Neuronal stem cell (in vitro differentiated cells): Measurements from ENCODE around the gene ALOX15B.

Experiments used
- DNase-seq: peaks from one replicate; pipeline ENCODE4 v3.0.0-alpha.2; 2013; ENCODE audit warnings: low spot score
- H2AFZ ChIP-seq: one replicate; pipeline ENCODE4 v1.6.1; 2013; ENCODE audit warnings: mild to moderate bottlenecking, low read length, inconsistent platforms
- H2AK5ac ChIP-seq: 2 replicates; pipeline ENCODE4 v1.6.1; 2013; ENCODE audit warnings: low read depth, mild to moderate bottlenecking, inconsistent platforms, low read length, moderate library complexity, mixed read lengths
- H2BK120ac ChIP-seq: 2 replicates; pipeline ENCODE4 v1.6.1; 2013; ENCODE audit warnings: low read depth, mild to moderate bottlenecking, inconsistent platforms, low read length, moderate library complexity, mixed read lengths
- H2BK12ac ChIP-seq: one replicate; pipeline ENCODE4 v1.6.1; 2013; ENCODE audit warnings: low read length, inconsistent platforms
- H2BK15ac ChIP-seq: 2 replicates; pipeline ENCODE4 v1.6.1; 2013; ENCODE audit warnings: mild to moderate bottlenecking, low read length, inconsistent platforms, mixed read lengths
- H2BK5ac ChIP-seq: one replicate; pipeline ENCODE4 v1.6.1; 2013; ENCODE audit warnings: inconsistent platforms, mild to moderate bottlenecking, low read length, moderate library complexity
- H3K14ac ChIP-seq: one replicate; pipeline ENCODE4 v1.6.1; 2013; ENCODE audit warnings: low read length, inconsistent platforms
- H3K18ac ChIP-seq: 2 replicates; pipeline ENCODE4 v1.6.1; 2013; ENCODE audit warnings: low read length, inconsistent platforms
- H3K23ac ChIP-seq: 2 replicates; pipeline ENCODE4 v1.6.1; 2013; ENCODE audit warnings: low read depth, mild to moderate bottlenecking, mixed read lengths, low read length, inconsistent platforms; ENCODE audit not compliant: poor library complexity
- H3K27ac ChIP-seq: replicated peaks from 3 replicates; pipeline ENCODE4 v1.5.1; 2013; ENCODE audit warnings: low read length, inconsistent platforms
- H3K27me3 ChIP-seq, 3 experiments: 2 replicates each; pipeline ENCODE4 v1.6.1; 2013; ENCODE audit warnings: low read length in 3 of 3, mild to moderate bottlenecking in 2 of 3, inconsistent platforms in 1 of 3, low read depth in 1 of 3, mixed read lengths in 1 of 3, moderate library complexity in 1 of 3; ENCODE audit not compliant: control insufficient read depth in 3 of 3, insufficient read depth in 3 of 3
- H3K36me3 ChIP-seq, 2 donors: replicated peaks in 1 of 2; 2 replicates each; pipeline ENCODE4 v1.6.1; 2013; ENCODE audit warnings: low read length in 2 of 2; ENCODE audit not compliant: control insufficient read depth in 2 of 2, insufficient read depth in 2 of 2
- H3K4ac ChIP-seq: 2 replicates; pipeline ENCODE4 v1.6.1; 2013; ENCODE audit warnings: inconsistent platforms, mild to moderate bottlenecking, low read length, moderate library complexity
- H3K4me1 ChIP-seq, 2 donors: 1 replicate in 1 of 2; 2 replicates in 1 of 2; pipeline ENCODE4 v1.6.1; 2013; ENCODE audit warnings: low read length in 2 of 2, low read depth in 1 of 2; ENCODE audit not compliant: control insufficient read depth in 2 of 2, insufficient read depth in 1 of 2
- H3K4me2 ChIP-seq: one replicate; pipeline ENCODE4 v1.6.1; 2013; ENCODE audit warnings: mild to moderate bottlenecking, low read length, inconsistent platforms; ENCODE audit not compliant: insufficient read depth, poor library complexity, severe bottlenecking
- H3K4me3 ChIP-seq, 2 donors: 2 replicates each; pipeline ENCODE4 v1.5.1; 2013; ENCODE audit warnings: low read length in 2 of 2, mild to moderate bottlenecking in 2 of 2, inconsistent platforms in 1 of 2, moderate library complexity in 1 of 2
- H3K79me1 ChIP-seq: one replicate; pipeline ENCODE4 v1.6.1; 2013; ENCODE audit warnings: low read depth, mild to moderate bottlenecking, inconsistent platforms, low read length, moderate library complexity
- H3K9ac ChIP-seq: one replicate; pipeline ENCODE4 v1.6.1; 2013; ENCODE audit warnings: mild to moderate bottlenecking, low read depth, low read length, inconsistent platforms; ENCODE audit not compliant: poor library complexity
- H3K9me3 ChIP-seq, 2 donors: replicated peaks in 1 of 2; 2 replicates each; pipeline versions ENCODE3 to v1.6.1; 2013; ENCODE audit warnings: low read length in 2 of 2, mild to moderate bottlenecking in 2 of 2, inconsistent platforms in 1 of 2, low read depth in 1 of 2, mixed read lengths in 1 of 2, moderate library complexity in 1 of 2; ENCODE audit not compliant: control insufficient read depth in 2 of 2, insufficient read depth in 1 of 2
- H4K8ac ChIP-seq: one replicate; pipeline ENCODE4 v1.6.1; 2013; ENCODE audit warnings: low read depth, mild to moderate bottlenecking, inconsistent platforms, low read length, moderate library complexity
- H4K91ac ChIP-seq: one replicate; pipeline ENCODE4 v1.6.1; 2013; ENCODE audit warnings: low read length, low read depth, mild to moderate bottlenecking, inconsistent platforms; ENCODE audit not compliant: poor library complexity
- WGBS, 2 donors: extraction: QIAGEN DNeasy Blood & Tissue Kit; methylation state at CpG; one replicate each; pipeline ENCODE4 v1.1.7; 2013; ENCODE audit warnings: missing lambda C conversion rate in 2 of 2, mixed read lengths in 1 of 2; ENCODE audit not compliant: insufficient read length in 2 of 2, insufficient replicate concordance in 1 of 2; ENCODE audit errors: extremely low coverage in 2 of 2; 5-methylcytosine and 5-hydroxymethylcytosine counted together

ALOX15B gene

DNA sequence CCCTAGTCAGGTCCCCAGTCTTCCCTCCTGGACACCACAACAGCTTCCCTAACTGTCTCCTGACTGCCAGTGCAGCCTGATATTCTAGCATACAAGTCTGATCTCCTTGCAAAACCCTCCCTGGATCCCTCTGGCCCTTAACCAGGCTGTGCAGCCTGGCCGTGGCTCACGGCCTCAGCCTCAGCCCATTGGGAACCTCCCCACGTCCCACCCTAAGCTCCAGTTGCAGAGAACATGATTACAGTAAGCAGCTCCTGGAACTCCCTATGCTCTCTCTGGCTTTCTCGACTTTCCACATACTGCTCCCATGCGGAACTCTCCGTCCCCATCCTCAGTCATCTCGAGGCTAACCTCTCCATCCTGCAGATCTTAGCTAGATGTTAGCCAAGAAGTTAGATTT lies 35.7 kb downstream of the ALOX15B start:
- WGBS, 2 donors: no CpG with 5 or more reads among the region's 7 CpGs
- H3K4ac ChIP-seq: no peak overlapping the region
- peak overlapping the region; percentile 53 for H3K18ac ChIP-seq

DNA sequence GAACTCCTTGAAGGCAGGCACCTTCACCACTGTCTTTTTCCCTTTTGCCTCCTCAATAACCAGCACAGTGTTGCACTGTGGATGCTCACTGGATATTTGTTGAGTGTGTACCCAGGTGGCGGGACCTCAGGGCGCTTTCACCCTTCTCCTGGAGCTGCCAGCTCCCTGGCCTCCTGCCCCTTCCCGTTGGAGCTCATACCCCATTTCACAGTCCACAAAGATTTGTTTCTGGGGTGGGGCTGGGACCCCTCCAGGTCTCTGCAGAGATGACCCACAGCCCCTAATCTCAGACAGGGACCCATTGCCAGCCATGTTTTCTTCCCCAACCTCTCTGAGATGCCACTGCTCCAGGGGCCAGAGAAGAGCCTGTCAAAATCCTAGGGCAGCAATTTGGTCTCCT lies 36.2 kb downstream of the ALOX15B start:
- Histone ChIP-seq H3K4ac (no peak overlapping the region), H3K23ac (no peak overlapping the region), H2AFZ (no peak overlapping the region), H4K8ac (no peak overlapping the region), H3K27ac (no peak overlapping the region), H3K18ac (no peak overlapping the region), H3K4me1 (peaks cover 4 to 10% of the 10 kb centered on the region in 2 donors), H3K27me3 (peaks cover 24 to 92% (median 79%) of the 10 kb centered on the region in 3 experiments), H2BK5ac (no peak overlapping the region), H2AK5ac (no peak overlapping the region), H3K14ac (peak overlapping the region; percentile 47), H3K9ac (no peak overlapping the region), H2BK120ac (no peak overlapping the region), H3K9me3 (peaks cover 0 to 2% of the 10 kb centered on the region in 2 donors), H2BK15ac (no peak overlapping the region), H3K4me3 (no peak overlapping the region), H3K4me2 (no peak overlapping the region), H2BK12ac (no peak overlapping the region), H3K36me3 (no peaks in the 10 kb centered on the region), H4K91ac (no peak overlapping the region), H3K79me1 (no peaks in the 10 kb centered on the region)
- DNase-seq: no peak
- no CpG with 5 or more reads among the region's 3 CpGs for WGBS, 2 donors

More for the DNA sequence above, 35.7 kb downstream of the ALOX15B start:
- Histone ChIP-seq H3K9me3 (peaks cover 0 to 2% of the 10 kb centered on the region in 2 donors), H2BK12ac (no peak overlapping the region), H3K4me3 (no peak overlapping the region), H2AFZ (no peak overlapping the region), H3K27me3 (peaks cover 24 to 90% (median 75%) of the 10 kb centered on the region in 3 experiments), H2BK120ac (no peak overlapping the region), H3K4me2 (no peak overlapping the region), H2BK15ac (no peak overlapping the region), H2AK5ac (no peak overlapping the region), H3K9ac (no peak overlapping the region), H3K27ac (no peak overlapping the region), H4K91ac (no peak overlapping the region), H3K14ac (no peak overlapping the region), H3K23ac (peak overlapping the region; percentile 11), H2BK5ac (no peak overlapping the region), H3K36me3 (no peaks in the 10 kb centered on the region), H3K79me1 (no peaks in the 10 kb centered on the region), H3K4me1 (peaks cover 4 to 10% of the 10 kb centered on the region in 2 donors), H4K8ac (no peak overlapping the region)
- no peak for DNase-seq

DNA sequence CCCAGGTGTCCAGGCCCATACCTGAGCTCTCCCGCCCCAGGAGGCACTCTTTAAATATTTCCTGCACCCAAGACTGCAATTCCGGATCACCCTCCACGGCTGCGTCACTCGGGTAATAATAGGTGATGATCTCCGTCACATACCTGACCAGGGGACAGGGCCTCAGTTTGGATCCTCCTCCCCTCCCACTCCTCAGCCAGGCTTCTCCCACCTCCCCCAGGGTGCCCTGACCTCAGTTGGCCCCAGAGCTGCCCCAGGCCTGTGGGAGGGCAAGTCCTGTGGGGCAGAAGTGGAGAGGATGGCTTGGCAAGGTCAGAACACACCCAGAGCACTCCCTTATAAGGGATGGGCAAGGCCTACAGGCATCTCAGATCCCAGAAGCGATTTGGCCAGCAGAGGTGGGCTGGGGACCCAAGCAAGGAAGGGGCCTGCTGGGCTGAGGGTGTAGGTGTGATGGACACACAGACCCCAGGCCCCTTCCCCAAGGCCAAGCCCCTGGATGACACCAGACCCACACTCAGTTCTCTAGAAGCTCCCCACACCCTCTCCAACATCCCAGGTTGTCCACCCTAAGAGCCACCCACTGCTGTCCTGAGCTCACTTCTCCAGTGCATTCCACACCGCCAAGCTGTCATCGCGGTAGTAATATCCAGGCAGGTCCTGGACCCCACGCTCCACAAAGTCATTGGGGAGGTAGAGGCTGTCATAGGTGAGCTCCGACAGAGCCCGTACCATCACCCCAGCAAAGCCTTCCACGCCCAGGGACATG lies 36.9 kb downstream of the ALOX15B start:
- no peak overlapping the region for H2BK12ac ChIP-seq
- no peak for DNase-seq
- no CpG with 5 or more reads among the region's 14 CpGs for WGBS, 2 donors

DNA sequence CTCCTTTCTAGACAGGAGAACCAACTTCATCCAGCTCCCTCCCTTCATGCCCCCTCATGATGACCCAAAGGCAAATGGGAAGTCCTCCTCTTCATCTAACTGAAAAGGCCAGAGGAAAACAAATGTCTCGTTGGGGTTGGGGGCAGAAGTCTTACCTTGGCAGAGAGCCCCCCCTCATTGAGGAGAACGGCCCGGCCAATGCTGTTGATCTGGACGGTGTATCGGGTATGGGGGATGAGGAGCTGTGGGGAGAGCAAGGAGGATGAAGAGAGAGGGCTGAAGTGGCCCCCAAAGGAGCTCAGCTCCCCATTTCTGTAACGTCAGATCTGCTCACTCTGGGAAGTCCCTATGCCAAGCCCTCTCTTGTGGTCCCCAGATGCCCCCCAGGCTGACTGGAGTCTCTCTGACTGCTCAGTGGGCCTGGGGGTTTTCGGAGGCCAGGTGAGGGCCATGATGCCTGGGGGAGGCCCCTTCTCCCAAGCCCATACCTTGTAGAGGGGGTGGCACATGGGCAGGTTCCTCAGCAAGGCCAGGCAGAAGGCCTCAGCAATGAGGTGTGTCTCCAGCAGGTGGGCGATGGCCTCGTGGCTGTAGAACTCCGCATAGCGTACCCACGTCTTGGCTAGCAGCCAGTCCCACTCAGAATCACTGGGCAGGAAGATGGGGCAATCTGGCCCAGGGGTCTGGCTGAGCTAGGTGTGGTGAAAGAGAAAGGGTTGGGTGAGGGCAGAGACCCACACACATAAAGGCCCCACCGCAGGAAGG lies 37.8 kb downstream of the ALOX15B start:
- no peak overlapping the region for H4K91ac ChIP-seq
- H3K36me3 ChIP-seq: no peaks in the 10 kb centered on the region

More for the DNA sequence above, 36.9 kb downstream of the ALOX15B start:
- H3K27me3 ChIP-seq: peaks cover 24 to 93% (median 81%) of the 10 kb centered on the region in 3 experiments
- H3K4me2 ChIP-seq: no peak overlapping the region
- H2BK120ac ChIP-seq: no peak overlapping the region
- no peak overlapping the region for H2BK5ac ChIP-seq
- H4K91ac ChIP-seq: no peak overlapping the region
- no peaks in the 10 kb centered on the region for H3K79me1 ChIP-seq
- no peak overlapping the region for H3K4ac ChIP-seq
- no peak overlapping the region for H3K23ac ChIP-seq
- H3K36me3 ChIP-seq: no peaks in the 10 kb centered on the region
- no peak overlapping the region for H2AK5ac ChIP-seq
- H3K4me1 ChIP-seq: peaks cover 4 to 10% of the 10 kb centered on the region in 2 donors
- H4K8ac ChIP-seq: no peak overlapping the region
- H3K14ac ChIP-seq: no peak overlapping the region
- no peak overlapping the region for H3K27ac ChIP-seq
- H3K9ac ChIP-seq: no peak overlapping the region
- H2AFZ ChIP-seq: no peak overlapping the region
- no peak overlapping the region for H3K18ac ChIP-seq
- no peak overlapping the region for H3K4me3 ChIP-seq
- H3K9me3 ChIP-seq: peaks cover 0 to 2% of the 10 kb centered on the region in 2 donors
- H2BK15ac ChIP-seq: peak overlapping the region; percentile 7

More for the DNA sequence above, 37.8 kb downstream of the ALOX15B start:
- H3K4me3 ChIP-seq: no peak overlapping the region
- no peak overlapping the region for H3K27ac ChIP-seq
- no peak overlapping the region for H4K8ac ChIP-seq
- peaks cover 4 to 10% of the 10 kb centered on the region in 2 donors for H3K4me1 ChIP-seq
- H2BK120ac ChIP-seq: no peak overlapping the region
- H2BK15ac ChIP-seq: no peak overlapping the region
- WGBS, 2 donors: no CpG with 5 or more reads among the region's 13 CpGs
- H3K4me2 ChIP-seq: no peak overlapping the region
- no peak overlapping the region for H2AFZ ChIP-seq
- no peak overlapping the region for H3K4ac ChIP-seq
- no peaks in the 10 kb centered on the region for H3K9me3 ChIP-seq
- no peak overlapping the region for H3K18ac ChIP-seq
- H3K27me3 ChIP-seq: peaks cover 24 to 91% (median 77%) of the 10 kb centered on the region in 3 experiments
- no peak for DNase-seq
- H3K9ac ChIP-seq: peak overlapping the region; percentile 24
- H3K79me1 ChIP-seq: no peaks in the 10 kb centered on the region
- H3K23ac ChIP-seq: peak overlapping the region; percentile 30
- H2BK5ac ChIP-seq: no peak overlapping the region
- H2AK5ac ChIP-seq: no peak overlapping the region
- H2BK12ac ChIP-seq: no peak overlapping the region
- H3K14ac ChIP-seq: no peak overlapping the region
